ENCODE measurements around the gene INHA. TPM values are rescaled to one million over a fixed set of nuclear protein-coding genes. Genes with fewer than 3 reads are reported as not detected.

Gene INHA
- total and polyA plus RNA-seq, 5 experiments from 2014 or later = not detected

- no peak for DNase-seq
- peaks cover 0 to 8% (median 5%) of the 10 kb centered on the region in 4 donors for H3K4me1 Mint-ChIP-seq
- H3K27ac Mint-ChIP-seq = no peak overlapping the region
- H3K27me3 Mint-ChIP-seq = peaks cover 21 to 51% (median 28%) of the 10 kb centered on the region in 5 donors
- H3K36me3 Mint-ChIP-seq = no peaks in the 10 kb centered on the region
- no peaks in the 10 kb centered on the region for H3K9me3 Mint-ChIP-seq
- no peak overlapping the region for H3K4me3 Mint-ChIP-seq
- ATAC-seq = no peak
- POLR2A ChIA-PET = no interaction called here
Measured at GRCh38 chr2:219533930-219534661, 38.0 kb upstream of the INHA start.

- H3K27ac Mint-ChIP-seq = no peak overlapping the region
Measured at GRCh38 chr2:219536425-219536824, 35.7 kb upstream of the INHA start.

GRCh38 chr2:219536967-219537366 lies 35.1 kb upstream of the INHA start:
- Mint-ChIP-seq H3K27ac (no peak overlapping the region), H3K27me3 (peaks cover 2 to 24% (median 6%) of the 10 kb centered on the region in 5 donors), H3K4me1 (peaks cover 2 to 8% (median 6%) of the 10 kb centered on the region in 4 donors), H3K4me3 (no peak overlapping the region), H3K9me3 (no peaks in the 10 kb centered on the region), H3K36me3 (no peaks in the 10 kb centered on the region)
- POLR2A ChIA-PET = no interaction called here
- ATAC-seq = no peak
- no peak for DNase-seq

More at GRCh38 chr2:219536425-219536824, 35.7 kb upstream of the INHA start:
- H3K9me3 Mint-ChIP-seq = no peaks in the 10 kb centered on the region
- peaks cover 0 to 4% (median 2%) of the 10 kb centered on the region in 4 donors for H3K4me1 Mint-ChIP-seq
- no peak for ATAC-seq
- peaks cover 5 to 28% (median 8%) of the 10 kb centered on the region in 5 donors for H3K27me3 Mint-ChIP-seq
- no peaks in the 10 kb centered on the region for H3K36me3 Mint-ChIP-seq
- no peak for DNase-seq
- POLR2A ChIA-PET = no interaction called here
- H3K4me3 Mint-ChIP-seq = no peak overlapping the region

- H3K36me3 Mint-ChIP-seq = no peaks in the 10 kb centered on the region
- no peak overlapping the region for H3K4me3 Mint-ChIP-seq
- H3K9me3 Mint-ChIP-seq = no peaks in the 10 kb centered on the region
- peaks cover 6 to 17% (median 15%) of the 10 kb centered on the region in 4 donors for H3K4me1 Mint-ChIP-seq
- H3K27ac Mint-ChIP-seq = no peak overlapping the region
- no peak for ATAC-seq
- POLR2A ChIA-PET = no interaction called here
- H3K27me3 Mint-ChIP-seq = peaks cover 0 to 15% (median 4%) of the 10 kb centered on the region in 5 donors
- DNase-seq = no peak
Measured at GRCh38 chr2:219537657-219538488, 34.2 kb upstream of the INHA start.

- H3K36me3 Mint-ChIP-seq = no peaks in the 10 kb centered on the region
- H3K4me1 Mint-ChIP-seq = peaks cover 6 to 19% (median 15%) of the 10 kb centered on the region in 4 donors
- ATAC-seq = no peak
- no peak for DNase-seq
- peak overlapping the region in 1 of 10 donors; percentile 3 for H3K27ac Mint-ChIP-seq
- POLR2A ChIA-PET = no interaction called here
- H3K27me3 Mint-ChIP-seq = peaks cover 0 to 11% (median 4%) of the 10 kb centered on the region in 5 donors
- no peaks in the 10 kb centered on the region for H3K9me3 Mint-ChIP-seq
- H3K4me3 Mint-ChIP-seq = no peak overlapping the region
Measured at GRCh38 chr2:219538504-219538951, 33.6 kb upstream of the INHA start.

- Mint-ChIP-seq H3K27me3 (peaks cover 0 to 11% (median 4%) of the 10 kb centered on the region in 5 donors), H3K4me1 (peaks cover 7 to 20% (median 15%) of the 10 kb centered on the region in 4 donors), H3K36me3 (no peaks in the 10 kb centered on the region), H3K4me3 (no peak overlapping the region), H3K9me3 (no peaks in the 10 kb centered on the region), H3K27ac (peak overlapping the region in 1 of 10 donors; percentile 1)
- DNase-seq = no peak
- ATAC-seq = no peak
- POLR2A ChIA-PET = no interaction called here
Measured at GRCh38 chr2:219538956-219539788, 32.9 kb upstream of the INHA start.

- Mint-ChIP-seq H3K4me1 (peaks cover 12 to 29% (median 23%) of the 10 kb centered on the region in 4 donors), H3K27ac (no peak overlapping the region), H3K36me3 (no peaks in the 10 kb centered on the region), H3K4me3 (no peak overlapping the region), H3K9me3 (no peaks in the 10 kb centered on the region), H3K27me3 (peaks cover 0 to 9% (median 4%) of the 10 kb centered on the region in 5 donors)
- DNase-seq = no peak
- ATAC-seq = no peak
- POLR2A ChIA-PET = no interaction called here
Measured at GRCh38 chr2:219539926-219540678, 32.0 kb upstream of the INHA start.

- DNase-seq (no peak), ATAC-seq (no peak)
- peaks cover 0 to 2% (median under 1%) of the 10 kb centered on the region in 5 donors for H3K27me3 Mint-ChIP-seq
- H3K9me3 Mint-ChIP-seq = no peaks in the 10 kb centered on the region
- peak overlapping the region in 1 of 10 donors; percentile 78 for H3K27ac Mint-ChIP-seq
- H3K4me1 Mint-ChIP-seq = peaks cover 12 to 29% (median 23%) of the 10 kb centered on the region in 4 donors
- POLR2A ChIA-PET = no interaction called here
- H3K36me3 Mint-ChIP-seq = no peaks in the 10 kb centered on the region
- peak overlapping the region; percentile 43 to 88 (median 80) for H3K4me3 Mint-ChIP-seq
Measured at GRCh38 chr2:219540784-219541504, 31.2 kb upstream of the INHA start.

- POLR2A ChIA-PET = interaction anchor here (1.3 kb wide), 1 partner anchor 19 kb away, joined by 3 read pairs; no protein-coding TSS in a partner anchor
- Mint-ChIP-seq H3K4me1 (peaks cover 12 to 29% (median 23%) of the 10 kb centered on the region in 4 donors), H3K27me3 (peaks cover 3 to 7% (median 4%) of the 10 kb centered on the region in 5 donors), H3K4me3 (peak overlapping the region; percentile 52 to 88 (median 80)), H3K36me3 (no peaks in the 10 kb centered on the region), H3K27ac (peak overlapping the region in 1 of 10 donors; percentile 78), H3K9me3 (no peaks in the 10 kb centered on the region)
- DNase-seq = peak; percentile 74 to 92 (median 86)
- ATAC-seq = peak; percentile 57 to 59
Measured at GRCh38 chr2:219541611-219542180, 30.4 kb upstream of the INHA start.

GRCh38 chr2:219542931-219543595 lies 29.0 kb upstream of the INHA start:
- POLR2A ChIA-PET = interaction anchor here (0.9 to 1.3 kb wide), 4 partner anchors 17 to 337 kb away, joined by 3 to 4 read pairs (median 4); partner anchors contain the start of genes DNPEP and ZFAND2B

More at GRCh38 chr2:219542931-219543595, 29.0 kb upstream of the INHA start:
- H3K4me1 Mint-ChIP-seq = peaks cover 12 to 29% (median 23%) of the 10 kb centered on the region in 4 donors
- DNase-seq = no peak
- H3K9me3 Mint-ChIP-seq = no peaks in the 10 kb centered on the region
- peak overlapping the region; percentile 79 to 88 (median 84) for H3K4me3 Mint-ChIP-seq
- peak; percentile 60 for ATAC-seq
- peak overlapping the region in 9 of 10 donors; percentile 1 to 91 (median 76) for H3K27ac Mint-ChIP-seq
- no peaks in the 10 kb centered on the region for H3K36me3 Mint-ChIP-seq
- peaks cover 7 to 18% (median 10%) of the 10 kb centered on the region in 5 donors for H3K27me3 Mint-ChIP-seq

All from naive thymus-derived CD8-positive, alpha-beta T cell (primary cell).